Kidney epithelial cell (primary cell): ENCODE data around the gene TENM4. TPM values are rescaled to one million over a fixed set of nuclear protein-coding genes. Genes with fewer than 3 reads are reported as not detected.

Experiments
- DNase-seq: peaks from one replicate; pipeline ENCODE4 v3.0.0-alpha.2; 2010; ENCODE audit warnings: low read depth
- H3K27me3 ChIP-seq: 2 replicates; pipeline ENCODE4 v1.6.0; 2011; ENCODE audit warnings: low read length; ENCODE audit not compliant: control insufficient read depth, insufficient read depth
- H3K36me3 ChIP-seq: 2 replicates; pipeline ENCODE4 v1.5.1; 2011; ENCODE audit warnings: low read length; ENCODE audit not compliant: control insufficient read depth, insufficient read depth
- H3K4me3 ChIP-seq: 2 replicates; pipeline ENCODE4 v1.5.1; 2011; ENCODE audit warnings: low read depth, mild to moderate bottlenecking, control low read depth, low read length
- total RNA-seq: library from RNA; depleted of rRNA; stranded (reverse); fragments of >200 nt; gene quantifications from 2 replicates; pipeline ENCODE4 v1.2.3, GENCODE V29; 2015
- TF ChIP-seq, protein P1 (sequence below): IDR thresholded peaks from 2 replicates; pipeline ENCODE4 v1.5.1; 2011; ENCODE audit warnings: mild to moderate bottlenecking, moderate library complexity, low read length, control low read depth, inconsistent platforms; ENCODE audit not compliant: insufficient read depth, poor library complexity, severe bottlenecking

The TENM4 gene
- total RNA-seq, 1 donor from 2014 or later, result 35.3 TPM

DNA sequence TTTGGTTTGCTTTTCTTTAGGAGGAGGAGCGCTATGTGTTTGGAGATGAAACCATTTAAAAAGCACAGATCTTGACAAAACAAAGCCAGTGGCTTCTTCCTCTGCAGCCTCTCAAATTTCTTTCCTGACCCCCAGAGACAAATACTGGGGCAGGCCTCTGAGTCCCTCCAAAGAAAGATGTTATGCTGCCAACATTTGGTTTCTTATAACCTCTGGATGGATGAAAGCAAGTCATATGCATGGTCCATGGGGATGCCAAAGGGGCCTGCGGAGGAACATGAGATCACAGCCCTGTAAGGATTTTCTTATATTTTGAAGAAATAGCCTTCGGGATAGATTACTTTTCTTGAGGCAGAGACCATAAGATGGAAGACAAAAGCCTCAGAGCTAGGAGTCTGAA lies 179.1 kb downstream of the TENM4 start:
- TF ChIP-seq, protein P1, sequence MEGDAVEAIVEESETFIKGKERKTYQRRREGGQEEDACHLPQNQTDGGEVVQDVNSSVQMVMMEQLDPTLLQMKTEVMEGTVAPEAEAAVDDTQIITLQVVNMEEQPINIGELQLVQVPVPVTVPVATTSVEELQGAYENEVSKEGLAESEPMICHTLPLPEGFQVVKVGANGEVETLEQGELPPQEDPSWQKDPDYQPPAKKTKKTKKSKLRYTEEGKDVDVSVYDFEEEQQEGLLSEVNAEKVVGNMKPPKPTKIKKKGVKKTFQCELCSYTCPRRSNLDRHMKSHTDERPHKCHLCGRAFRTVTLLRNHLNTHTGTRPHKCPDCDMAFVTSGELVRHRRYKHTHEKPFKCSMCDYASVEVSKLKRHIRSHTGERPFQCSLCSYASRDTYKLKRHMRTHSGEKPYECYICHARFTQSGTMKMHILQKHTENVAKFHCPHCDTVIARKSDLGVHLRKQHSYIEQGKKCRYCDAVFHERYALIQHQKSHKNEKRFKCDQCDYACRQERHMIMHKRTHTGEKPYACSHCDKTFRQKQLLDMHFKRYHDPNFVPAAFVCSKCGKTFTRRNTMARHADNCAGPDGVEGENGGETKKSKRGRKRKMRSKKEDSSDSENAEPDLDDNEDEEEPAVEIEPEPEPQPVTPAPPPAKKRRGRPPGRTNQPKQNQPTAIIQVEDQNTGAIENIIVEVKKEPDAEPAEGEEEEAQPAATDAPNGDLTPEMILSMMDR, result no peak
- Histone ChIP-seq H3K4me3 (no peak overlapping the region), H3K27me3 (no peaks in the 10 kb centered on the region), H3K36me3 (no peaks in the 10 kb centered on the region)
- no peak for DNase-seq

DNA sequence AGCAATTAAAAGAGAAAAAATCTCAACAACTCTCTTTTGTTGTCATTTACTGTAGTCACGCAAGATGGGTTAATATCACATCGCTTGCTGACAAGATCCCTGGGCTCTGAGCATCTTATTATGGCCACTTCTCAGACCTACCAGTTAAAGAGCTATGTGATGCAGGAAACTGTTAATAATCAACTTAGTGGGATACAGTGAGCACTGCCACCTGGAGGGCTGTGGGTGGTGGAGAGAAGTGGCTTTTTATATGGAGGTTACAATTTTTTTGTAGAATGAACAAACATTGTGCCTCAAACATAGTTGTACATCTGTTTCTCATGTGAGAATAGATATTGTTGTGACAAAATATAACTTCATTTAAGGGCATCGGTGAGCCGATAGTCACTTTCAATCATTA lies 181.0 kb downstream of the TENM4 start:
- Histone ChIP-seq H3K4me3 (no peak overlapping the region), H3K27me3 (no peaks in the 10 kb centered on the region), H3K36me3 (peaks cover 1% of the 10 kb centered on the region)
- DNase-seq, result no peak
- TF ChIP-seq, protein P1, result peak; percentile 70

DNA sequence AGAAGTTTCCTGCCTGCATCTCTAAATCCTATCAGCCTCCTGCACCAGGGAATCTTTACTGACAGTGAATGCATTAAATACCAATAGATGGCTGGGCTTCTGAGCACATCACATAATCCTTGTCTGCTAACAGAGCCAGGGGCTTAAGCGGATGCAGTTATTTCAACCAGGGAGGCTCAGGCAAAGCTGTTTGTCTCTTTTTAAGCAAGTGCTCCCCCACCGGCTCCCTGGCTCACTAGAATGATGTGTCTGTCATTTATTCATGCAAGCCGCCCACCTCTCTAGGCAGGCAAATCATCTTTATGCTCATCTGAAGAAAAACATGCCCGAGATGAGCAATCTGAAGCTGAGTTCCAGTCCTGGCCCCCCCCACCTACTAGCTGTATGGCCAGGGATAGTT lies 182.3 kb downstream of the TENM4 start:
- TF ChIP-seq, protein P1, result no peak
- DNase-seq, result no peak
- Histone ChIP-seq H3K36me3 (peaks cover 1% of the 10 kb centered on the region), H3K4me3 (no peak overlapping the region), H3K27me3 (no peaks in the 10 kb centered on the region)

DNA sequence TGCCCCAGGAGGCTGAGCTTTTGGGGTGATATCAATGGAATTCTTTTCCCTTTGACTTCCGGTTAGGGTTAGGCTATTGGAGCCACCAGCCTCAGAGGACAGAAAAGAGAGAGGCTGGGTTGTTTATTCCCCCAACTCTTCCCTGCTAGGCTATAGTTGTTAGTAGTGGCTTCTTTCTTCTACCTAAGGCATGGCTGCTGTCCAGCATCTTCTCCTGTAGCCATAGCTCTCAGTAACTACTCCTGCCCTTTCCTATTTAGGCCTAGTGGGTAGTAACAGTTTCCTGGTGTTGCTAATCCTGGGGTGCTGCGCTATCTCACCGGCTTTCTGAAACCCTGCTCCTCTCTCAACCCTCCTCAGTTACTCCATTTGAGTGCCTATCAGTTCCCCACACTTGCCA lies 184.9 kb downstream of the TENM4 start:
- H3K36me3 ChIP-seq, result peaks cover 1% of the 10 kb centered on the region
- no peak overlapping the region for H3K4me3 ChIP-seq
- no peaks in the 10 kb centered on the region for H3K27me3 ChIP-seq
- no peak for DNase-seq
- TF ChIP-seq, protein P1, result no peak

DNA sequence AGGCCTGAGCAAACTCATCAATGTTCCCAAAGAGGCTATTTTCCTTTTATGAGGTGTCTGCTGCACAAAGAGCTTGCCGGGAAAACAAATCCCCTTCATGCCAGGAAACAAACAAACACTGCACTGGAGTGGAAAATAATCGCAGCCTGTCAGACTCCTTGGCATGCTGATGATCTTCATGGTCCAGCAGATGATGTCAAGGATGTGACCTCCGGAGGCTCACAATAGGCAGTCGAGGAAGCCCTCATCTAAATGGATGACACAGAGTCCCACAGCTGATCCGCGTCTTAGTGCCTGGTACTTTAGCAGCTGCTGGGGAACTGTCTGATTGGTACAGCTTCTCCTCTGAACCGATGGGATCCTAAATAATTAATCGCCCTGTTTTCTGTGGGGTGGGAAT lies 187.6 kb downstream of the TENM4 start:
- DNase-seq, result no peak
- Histone ChIP-seq H3K27me3 (no peaks in the 10 kb centered on the region), H3K36me3 (peaks cover 1% of the 10 kb centered on the region), H3K4me3 (no peak overlapping the region)
- TF ChIP-seq, protein P1, result no peak

DNA sequence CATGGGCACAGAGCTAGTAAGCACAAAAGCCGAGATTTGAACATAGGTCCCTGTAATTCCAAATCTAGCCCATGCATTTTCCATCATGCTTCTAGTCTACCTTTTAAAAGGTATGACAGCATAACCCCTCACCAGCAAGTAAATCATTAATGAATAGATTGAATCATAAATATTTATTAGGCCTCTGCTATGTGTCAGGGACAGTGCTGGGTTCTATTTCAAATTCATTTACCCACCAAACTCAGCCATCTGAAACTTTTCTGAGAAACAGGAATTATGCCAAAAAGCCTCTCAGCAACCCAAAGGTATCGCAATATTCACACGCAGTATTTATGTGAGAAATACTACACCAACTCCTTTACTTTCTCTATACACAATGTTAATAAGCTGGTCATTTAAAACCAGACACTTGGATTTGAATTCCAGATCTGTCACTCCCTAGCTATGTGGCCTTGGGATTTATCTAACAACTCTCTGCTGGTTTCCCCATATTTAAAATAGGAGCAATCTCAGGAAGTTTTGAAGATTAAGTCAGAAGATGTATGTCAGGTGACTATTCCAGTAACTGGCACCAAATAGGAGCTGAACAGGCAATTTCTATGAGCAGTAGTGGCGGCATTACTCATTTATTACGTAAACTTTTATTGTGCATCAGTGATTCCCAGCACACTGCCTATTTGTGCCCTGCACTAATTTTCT lies 191.4 kb downstream of the TENM4 start:
- Histone ChIP-seq H3K36me3 (no peaks in the 10 kb centered on the region), H3K27me3 (no peaks in the 10 kb centered on the region), H3K4me3 (no peak overlapping the region)
- no peak for DNase-seq
- TF ChIP-seq, protein P1, result no peak
